AG10803 (cell line): Measurements from ENCODE around the gene CATSPERE.

Experiments
- DNase-seq: peaks from one replicate; pipeline ENCODE4 v3.0.0; 2010; ENCODE audit warnings: low read depth
- H3K4me3 ChIP-seq: 2 replicates; pipeline ENCODE4 v1.5.1; 2011; ENCODE audit warnings: mild to moderate bottlenecking, low read length, control low read depth
- TF ChIP-seq, protein P1 (sequence below): conservative IDR thresholded peaks from 2 replicates; pipeline ENCODE4 v1.5.1; 2011; ENCODE audit warnings: mild to moderate bottlenecking, low read length, control low read depth, inconsistent platforms

Gene CATSPERE

DNA sequence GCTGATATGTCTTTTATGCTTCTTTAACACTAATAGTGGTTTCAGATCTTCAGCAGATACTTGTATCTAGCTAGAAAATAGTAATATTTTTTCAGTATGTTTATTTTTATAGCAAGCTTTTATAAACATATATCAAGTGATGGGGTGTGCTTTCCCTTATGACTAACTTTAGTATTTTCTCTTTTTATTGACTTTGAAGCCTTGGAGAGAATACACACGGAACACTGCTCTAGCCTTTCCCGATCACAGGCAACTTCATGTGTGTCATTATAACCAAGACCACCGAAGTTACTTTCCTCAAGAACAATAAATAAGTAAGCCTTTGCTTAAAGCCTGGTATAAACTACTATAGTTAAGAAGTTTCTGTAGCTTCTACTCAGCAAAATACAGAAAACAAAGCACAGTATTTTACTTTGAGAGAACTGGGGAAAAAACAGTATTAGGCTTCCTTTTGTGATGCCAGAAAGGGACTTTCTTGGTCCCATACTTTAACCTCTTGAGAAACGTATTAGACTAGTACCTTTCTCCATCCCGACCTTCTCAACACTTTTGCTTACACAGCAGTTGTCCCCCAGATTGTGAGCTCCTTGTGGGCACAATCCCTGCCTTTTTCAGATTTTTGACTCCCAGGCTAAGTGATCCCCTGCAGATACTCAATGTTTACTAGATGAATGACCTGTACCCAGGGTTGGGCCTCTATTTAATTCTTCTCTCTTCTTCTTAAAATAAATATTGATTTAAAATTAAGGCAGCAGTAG, 12.6 kb upstream of the CATSPERE start:
- H3K4me3 ChIP-seq = no peak overlapping the region
- DNase-seq = no peak

DNA sequence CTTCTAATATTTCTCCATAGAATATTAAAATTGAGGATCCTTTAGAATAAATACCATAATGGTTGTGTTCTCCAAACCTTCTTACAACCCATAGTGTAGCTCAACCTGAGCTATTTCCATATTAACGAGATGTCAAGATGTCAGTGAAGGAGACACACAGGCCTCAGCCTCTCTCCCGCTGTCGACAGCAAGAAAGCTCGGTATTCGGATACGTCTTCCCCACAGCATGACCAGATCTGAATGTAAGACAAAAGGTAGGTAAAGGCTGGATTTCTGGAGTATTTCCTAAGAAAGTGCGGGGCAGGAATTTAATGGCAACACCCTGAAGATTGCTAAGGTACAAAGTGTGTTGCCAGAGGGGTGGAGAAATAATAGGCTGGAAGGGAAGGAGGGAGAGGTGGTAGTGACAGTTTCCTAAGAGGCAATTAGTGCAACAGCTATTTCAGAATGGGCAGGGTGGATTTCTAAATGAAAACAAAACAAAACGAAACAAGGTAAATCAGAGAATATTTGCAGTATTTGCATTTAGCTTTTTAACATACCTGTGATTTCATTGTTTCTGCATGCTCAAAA, 11.1 kb upstream of the CATSPERE start:
- TF ChIP-seq, protein P1, sequence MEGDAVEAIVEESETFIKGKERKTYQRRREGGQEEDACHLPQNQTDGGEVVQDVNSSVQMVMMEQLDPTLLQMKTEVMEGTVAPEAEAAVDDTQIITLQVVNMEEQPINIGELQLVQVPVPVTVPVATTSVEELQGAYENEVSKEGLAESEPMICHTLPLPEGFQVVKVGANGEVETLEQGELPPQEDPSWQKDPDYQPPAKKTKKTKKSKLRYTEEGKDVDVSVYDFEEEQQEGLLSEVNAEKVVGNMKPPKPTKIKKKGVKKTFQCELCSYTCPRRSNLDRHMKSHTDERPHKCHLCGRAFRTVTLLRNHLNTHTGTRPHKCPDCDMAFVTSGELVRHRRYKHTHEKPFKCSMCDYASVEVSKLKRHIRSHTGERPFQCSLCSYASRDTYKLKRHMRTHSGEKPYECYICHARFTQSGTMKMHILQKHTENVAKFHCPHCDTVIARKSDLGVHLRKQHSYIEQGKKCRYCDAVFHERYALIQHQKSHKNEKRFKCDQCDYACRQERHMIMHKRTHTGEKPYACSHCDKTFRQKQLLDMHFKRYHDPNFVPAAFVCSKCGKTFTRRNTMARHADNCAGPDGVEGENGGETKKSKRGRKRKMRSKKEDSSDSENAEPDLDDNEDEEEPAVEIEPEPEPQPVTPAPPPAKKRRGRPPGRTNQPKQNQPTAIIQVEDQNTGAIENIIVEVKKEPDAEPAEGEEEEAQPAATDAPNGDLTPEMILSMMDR = no peak
- no peak for DNase-seq
- peak overlapping the region; percentile 84 for H3K4me3 ChIP-seq

More for the DNA sequence above, 12.6 kb upstream of the CATSPERE start:
- TF ChIP-seq, protein P1 = no peak

DNA sequence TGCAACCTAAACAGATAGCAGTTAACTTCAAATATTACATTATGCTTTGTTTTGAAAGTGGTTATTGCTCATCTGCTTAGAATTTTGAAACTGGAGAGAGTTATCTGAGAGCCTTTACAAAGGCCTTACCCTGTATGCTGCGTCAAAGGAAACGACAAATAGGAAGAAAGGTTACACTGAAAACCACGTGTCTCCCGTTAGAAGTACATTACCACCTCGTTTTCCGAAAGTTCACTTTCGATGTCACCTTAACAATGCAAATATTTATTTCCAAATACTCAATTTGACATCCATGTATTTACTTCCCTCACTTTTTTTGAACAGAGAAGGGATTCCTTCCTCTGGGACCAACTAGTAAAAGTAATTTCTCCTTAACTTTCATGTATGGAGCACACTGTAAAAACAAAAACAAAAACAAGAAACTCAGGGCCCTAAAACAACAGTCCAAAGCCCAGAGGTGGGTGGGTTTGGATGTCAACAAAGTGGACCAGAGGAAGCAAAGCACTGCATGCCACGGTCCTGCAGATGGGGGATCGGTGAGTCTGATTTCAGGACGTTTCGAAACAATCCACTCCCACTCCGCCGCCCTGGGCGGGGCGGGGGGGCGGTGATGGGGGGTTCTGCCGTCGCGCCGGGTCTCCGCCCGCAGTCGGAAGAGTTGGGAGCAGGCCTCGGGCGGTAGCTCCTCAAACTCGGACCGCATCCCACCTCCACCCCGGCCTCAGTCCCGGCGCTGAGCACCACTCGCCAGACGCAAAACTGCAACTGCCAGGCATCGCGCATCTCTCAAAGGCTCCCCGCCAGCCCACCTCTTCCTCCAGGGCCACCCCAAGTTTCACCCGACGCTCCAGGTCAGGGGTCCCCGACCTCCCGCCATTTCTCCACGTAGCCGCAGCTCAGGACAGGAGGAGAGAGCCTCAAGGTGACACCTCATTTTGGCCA, 10.2 kb upstream of the CATSPERE start:
- DNase-seq = peak; percentile 62

DNA sequence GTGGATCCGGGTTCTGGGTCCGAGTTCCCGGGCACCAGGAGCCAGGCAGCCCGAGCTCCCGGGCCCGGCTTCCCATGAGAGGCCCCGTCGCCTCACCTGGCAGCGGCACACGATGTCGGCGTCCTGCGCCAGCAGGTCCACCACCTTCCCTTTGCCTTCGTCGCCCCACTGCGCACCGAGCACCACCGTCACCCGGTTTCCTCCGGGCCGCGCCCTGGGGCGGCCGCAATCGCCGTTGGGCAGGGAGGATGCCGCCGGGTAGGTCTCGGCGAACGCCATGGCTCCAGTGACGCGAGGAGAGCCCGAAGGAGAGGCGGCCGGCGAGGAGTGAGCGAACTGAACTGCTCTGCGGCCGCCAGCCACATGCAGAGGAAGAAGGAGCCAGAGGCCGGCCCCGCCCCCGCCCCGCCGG, 9.5 kb upstream of the CATSPERE start, which contains the start of gene ADSS2:
ADSS2 (minus strand) TSS at position 371 of the 412 bp plus-strand sequence; CDS start at position 279, 92 bp downstream.
- TF ChIP-seq, protein P1 = no peak
- no peak for DNase-seq
- peak within 1 kb of the TSS; percentile 84 for H3K4me3 ChIP-seq

More for the DNA sequence above, 10.2 kb upstream of the CATSPERE start:
- TF ChIP-seq, protein P1 = no peak
- H3K4me3 ChIP-seq = peak overlapping the region; percentile 84

DNA sequence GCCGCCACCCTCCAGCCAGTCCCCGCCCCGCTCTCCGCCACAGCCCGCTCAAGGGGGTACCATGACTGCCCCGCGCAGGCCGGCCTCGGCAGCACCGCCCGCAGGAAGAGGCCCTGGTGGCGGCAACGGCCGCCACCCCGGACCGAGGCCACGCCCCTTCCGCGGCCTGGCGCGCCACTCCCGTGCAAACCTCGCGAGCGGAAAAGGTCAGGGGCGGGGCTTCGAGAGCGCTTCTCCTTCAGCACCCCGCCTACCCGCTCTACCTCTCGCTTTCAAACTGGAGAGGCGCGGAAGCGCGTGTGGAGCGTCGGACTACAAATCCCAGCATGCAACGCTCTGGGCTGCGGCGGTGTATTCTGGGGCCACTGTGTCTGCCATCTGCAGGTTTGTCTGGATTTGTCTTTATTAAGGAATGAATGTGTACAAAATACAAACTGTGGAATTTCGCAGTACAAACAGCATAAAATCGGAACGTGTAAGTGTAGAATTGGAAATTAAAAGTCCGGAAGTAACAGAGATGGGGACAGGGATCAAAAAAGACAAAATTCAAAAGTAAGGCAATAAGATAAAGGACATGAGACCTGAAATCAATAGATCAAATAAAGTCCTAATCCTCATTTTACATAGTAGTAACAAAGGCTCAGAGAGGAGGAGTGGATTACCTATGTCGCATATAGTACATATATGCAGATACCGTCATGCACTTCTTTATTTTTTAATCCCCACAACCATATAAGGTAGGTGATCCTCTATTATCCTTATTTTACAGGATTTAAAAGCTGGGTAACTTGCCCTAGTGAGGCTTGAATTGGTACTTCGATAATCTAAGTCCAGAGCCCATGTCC, 8.9 kb upstream of the CATSPERE start:
- DNase-seq = peak; percentile 99
- TF ChIP-seq, protein P1 = peak; percentile 42

DNA sequence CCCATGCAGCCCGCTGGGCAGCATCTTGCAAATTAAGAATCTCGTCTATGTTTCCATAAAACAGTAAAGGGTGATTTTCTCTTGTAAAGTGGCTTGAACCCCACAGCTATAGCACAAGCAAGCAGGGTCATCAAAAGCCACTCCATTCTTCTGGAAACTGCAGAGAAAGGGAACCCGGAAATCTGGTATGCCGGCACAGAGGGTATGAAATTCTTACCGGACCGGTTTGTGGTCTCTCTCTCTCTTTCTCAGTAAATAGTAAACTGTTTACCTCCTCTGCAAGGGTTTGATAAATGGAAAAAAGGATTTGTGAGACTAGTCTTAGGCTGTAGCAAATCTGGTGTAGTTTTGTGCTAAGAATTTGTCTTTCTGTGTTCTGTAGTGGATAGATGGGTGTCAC, 6.7 kb upstream of the CATSPERE start:
- TF ChIP-seq, protein P1 = no peak
- no peak for DNase-seq
- H3K4me3 ChIP-seq = no peak overlapping the region

More for the DNA sequence above, 8.9 kb upstream of the CATSPERE start:
- H3K4me3 ChIP-seq = peak overlapping the region; percentile 40
